B cell (primary cell): ENCODE data around the gene PCYOX1L.

Experiments used
- CTCF ChIP-seq: fragments of 200-600 bp; IDR thresholded peaks from one replicate; pipeline ENCODE4 v1.8.0; 2022; ENCODE audit warnings: antibody characterized with exemption, mild to moderate bottlenecking
- EZH2 ChIP-seq: IDR thresholded peaks from 2 replicates; pipeline ENCODE4 v1.6.1; 2012; ENCODE audit warnings: borderline replicate concordance, low read depth, mild to moderate bottlenecking, moderate library complexity, low read length; ENCODE audit not compliant: insufficient read depth, poor library complexity, severe bottlenecking

- TF ChIP-seq CTCF = no peak
- TF ChIP-seq EZH2 = no peak
Measured at GRCh38 chr5:149414405-149415065, 56.7 kb downstream of the PCYOX1L start.
